Effector memory CD8-positive, alpha-beta T cell (primary cell): Measurements from ENCODE around the gene TRIM67.

Experiments used
- ATAC-seq: fragments of 150-1000 bp; cut with Tn5 transposase; replicated peaks from 2 replicates; pipeline ENCODE4 v1.10.0; 2021; ENCODE audit warnings: mild to moderate bottlenecking, moderate library complexity
- DNase-seq, 3 experiments: peaks; one replicate each; pipeline ENCODE4 v3.0.0; 2021
- H3K27ac Mint-ChIP-seq, 2 donors: one replicate each; pipeline ENCODE4 v1.8.0; 2022; ENCODE audit warnings: mild to moderate bottlenecking in 2 of 2, mixed read lengths in 2 of 2, moderate library complexity in 2 of 2
- H3K27me3 Mint-ChIP-seq, 2 donors: one replicate each; pipeline ENCODE4 v1.8.0; 2022; ENCODE audit warnings: mixed read lengths in 2 of 2
- H3K36me3 Mint-ChIP-seq: one replicate; pipeline ENCODE4 v1.8.0; 2022; ENCODE audit warnings: mild to moderate bottlenecking, moderate library complexity, mixed read lengths; ENCODE audit not compliant: insufficient read depth
- H3K4me1 Mint-ChIP-seq, 2 donors: one replicate each; pipeline ENCODE4 v1.8.0; 2022; ENCODE audit warnings: low read depth in 2 of 2, mixed read lengths in 2 of 2
- H3K4me3 Mint-ChIP-seq, 2 donors: one replicate each; pipeline ENCODE4 v1.8.0; 2022; ENCODE audit warnings: mild to moderate bottlenecking in 2 of 2, mixed read lengths in 2 of 2, moderate library complexity in 2 of 2
- H3K9me3 Mint-ChIP-seq, 2 donors: one replicate each; pipeline ENCODE4 v1.8.0; 2022; ENCODE audit warnings: mixed read lengths in 2 of 2

The TRIM67 gene

DNA sequence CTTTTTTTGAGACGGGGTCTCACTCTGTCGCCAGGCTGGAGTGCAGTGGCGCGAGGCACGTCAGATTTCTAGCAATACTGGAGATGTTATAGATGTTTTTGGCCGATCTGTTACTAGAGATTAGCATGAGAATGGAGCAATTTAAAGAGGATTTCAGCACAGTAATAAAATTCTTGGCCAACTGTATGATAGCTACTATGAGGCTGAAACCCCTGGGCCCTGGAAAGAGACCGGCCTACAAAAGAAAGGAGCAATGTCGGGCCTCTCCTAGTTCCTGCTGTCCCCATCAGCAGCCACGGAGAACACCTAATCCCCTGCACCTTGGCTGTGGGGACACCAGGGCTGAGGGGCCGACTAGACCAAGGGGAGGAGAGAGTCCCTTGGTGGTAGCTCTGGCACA, 69.7 kb downstream of the TRIM67 start:
- H3K36me3 Mint-ChIP-seq, result peaks cover 38% of the 10 kb centered on the region
- ATAC-seq (no peak), DNase-seq (no peak)
- H3K4me1 Mint-ChIP-seq, result peaks cover 32 to 47% of the 10 kb centered on the region in 2 donors
- no peaks in the 10 kb centered on the region for H3K27me3 Mint-ChIP-seq
- no peaks in the 10 kb centered on the region for H3K9me3 Mint-ChIP-seq
- no peak overlapping the region for H3K4me3 Mint-ChIP-seq
- H3K27ac Mint-ChIP-seq, result peak overlapping the region in 1 of 2 donors; percentile 42

DNA sequence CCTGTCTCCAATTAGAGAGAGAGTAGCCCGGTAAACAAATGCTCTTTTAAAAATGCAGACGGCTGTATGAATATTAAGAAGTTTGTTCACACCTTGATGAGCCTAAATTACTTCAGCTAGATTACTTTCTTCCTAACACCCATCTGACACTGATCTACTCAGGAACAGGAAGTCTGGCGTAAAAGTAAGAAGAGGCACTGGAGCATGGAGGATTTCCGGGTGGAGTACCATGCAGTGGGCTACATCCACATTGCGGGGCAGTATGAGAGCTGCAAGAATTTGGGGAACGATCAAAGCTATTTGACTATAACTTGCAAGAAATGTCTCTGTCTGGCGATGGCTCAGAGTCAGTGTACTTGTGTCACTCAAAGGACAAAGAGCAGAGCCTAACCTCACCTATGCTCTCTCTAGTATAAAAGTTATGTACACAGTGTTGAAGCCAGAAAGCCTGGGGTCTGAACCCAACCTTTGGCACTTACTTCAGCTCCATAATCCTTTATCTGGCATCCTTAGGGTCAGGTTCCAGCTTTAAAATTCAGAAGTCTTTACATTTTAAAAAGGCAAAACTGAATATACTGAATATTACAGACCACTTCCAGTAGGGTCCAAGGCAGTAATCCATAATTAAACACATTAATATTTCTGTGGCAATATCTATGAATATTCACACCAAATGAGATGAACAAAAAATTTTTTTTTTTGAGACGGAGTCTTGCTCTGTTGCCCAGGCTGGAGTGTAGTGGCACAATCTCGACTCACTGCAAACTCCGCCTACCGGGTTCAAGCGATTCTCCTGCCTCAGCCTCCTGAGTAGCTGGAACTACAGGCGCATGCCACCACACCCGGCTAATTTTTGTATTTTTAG, 71.2 kb downstream of the TRIM67 start:
- H3K36me3 Mint-ChIP-seq, result peaks cover 40% of the 10 kb centered on the region
- H3K4me3 Mint-ChIP-seq, result no peak overlapping the region
- peaks cover 34 to 57% of the 10 kb centered on the region in 2 donors for H3K4me1 Mint-ChIP-seq
- no peak overlapping the region for H3K27ac Mint-ChIP-seq
- no peaks in the 10 kb centered on the region for H3K27me3 Mint-ChIP-seq
- DNase-seq (no peak), ATAC-seq (no peak)
- no peaks in the 10 kb centered on the region for H3K9me3 Mint-ChIP-seq

- H3K27me3 Mint-ChIP-seq, result no peaks in the 10 kb centered on the region
- ATAC-seq, result no peak
- no peak for DNase-seq
- H3K36me3 Mint-ChIP-seq, result peaks cover 38% of the 10 kb centered on the region
- H3K4me3 Mint-ChIP-seq, result no peak overlapping the region
- H3K4me1 Mint-ChIP-seq, result peaks cover 34 to 59% of the 10 kb centered on the region in 2 donors
- H3K27ac Mint-ChIP-seq, result no peak overlapping the region
- no peaks in the 10 kb centered on the region for H3K9me3 Mint-ChIP-seq
Measured at GRCh38 chr1:231233735-231234417, 72.0 kb downstream of the TRIM67 start.

GRCh38 chr1:231234506-231234905, 72.6 kb downstream of the TRIM67 start:
- H3K4me1 Mint-ChIP-seq, result peaks cover 35 to 62% of the 10 kb centered on the region in 2 donors
- peaks cover 34% of the 10 kb centered on the region for H3K36me3 Mint-ChIP-seq
- no peaks in the 10 kb centered on the region for H3K9me3 Mint-ChIP-seq
- H3K27ac Mint-ChIP-seq, result peak overlapping the region; percentile 2 to 15
- H3K4me3 Mint-ChIP-seq, result no peak overlapping the region
- no peak for DNase-seq
- ATAC-seq, result no peak
- no peaks in the 10 kb centered on the region for H3K27me3 Mint-ChIP-seq

GRCh38 chr1:231235526-231236207, 73.8 kb downstream of the TRIM67 start:
- H3K4me3 Mint-ChIP-seq, result no peak overlapping the region
- ATAC-seq, result no peak
- H3K36me3 Mint-ChIP-seq, result peaks cover 37% of the 10 kb centered on the region
- DNase-seq, result no peak
- no peaks in the 10 kb centered on the region for H3K27me3 Mint-ChIP-seq
- H3K9me3 Mint-ChIP-seq, result no peaks in the 10 kb centered on the region
- no peak overlapping the region for H3K27ac Mint-ChIP-seq
- peaks cover 41 to 60% of the 10 kb centered on the region in 2 donors for H3K4me1 Mint-ChIP-seq

GRCh38 chr1:231236208-231236591, 74.3 kb downstream of the TRIM67 start:
- Mint-ChIP-seq H3K36me3 (peaks cover 37% of the 10 kb centered on the region), H3K4me1 (peaks cover 36 to 58% of the 10 kb centered on the region in 2 donors), H3K4me3 (no peak overlapping the region), H3K9me3 (no peaks in the 10 kb centered on the region), H3K27me3 (no peaks in the 10 kb centered on the region), H3K27ac (no peak overlapping the region)
- no peak for ATAC-seq
- DNase-seq, result no peak

- H3K9me3 Mint-ChIP-seq, result no peaks in the 10 kb centered on the region
- H3K4me3 Mint-ChIP-seq, result no peak overlapping the region
- ATAC-seq (no peak), DNase-seq (no peak)
- peaks cover 41% of the 10 kb centered on the region for H3K36me3 Mint-ChIP-seq
- H3K27ac Mint-ChIP-seq, result peak overlapping the region in 1 of 2 donors; percentile 23
- no peaks in the 10 kb centered on the region for H3K27me3 Mint-ChIP-seq
- H3K4me1 Mint-ChIP-seq, result peaks cover 37 to 57% of the 10 kb centered on the region in 2 donors
Measured at GRCh38 chr1:231236938-231237337, 75.1 kb downstream of the TRIM67 start.

DNA sequence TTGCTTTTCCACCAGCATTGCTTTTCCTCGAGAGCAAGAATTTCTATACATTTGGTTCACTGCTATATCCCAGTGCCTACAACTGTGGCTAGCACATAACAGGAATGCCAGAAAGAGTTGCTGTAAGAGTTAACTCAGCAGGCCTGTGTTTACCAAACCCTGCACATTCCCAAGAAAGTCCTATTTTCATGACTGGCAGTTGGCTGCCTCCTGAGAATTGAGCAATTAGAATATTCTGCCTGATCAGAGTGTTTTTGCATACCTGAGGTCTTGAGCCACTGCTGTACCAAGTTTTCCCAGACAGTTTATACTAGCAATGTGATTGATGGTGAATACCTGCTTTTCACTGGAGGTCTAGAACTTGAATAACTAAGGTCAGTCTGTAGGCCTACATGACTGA, 76.4 kb downstream of the TRIM67 start:
- DNase-seq, result no peak
- no peaks in the 10 kb centered on the region for H3K9me3 Mint-ChIP-seq

GRCh38 chr1:231240531-231240882, 78.6 kb downstream of the TRIM67 start:
- ATAC-seq (no peak), DNase-seq (no peak)
- H3K36me3 Mint-ChIP-seq, result peaks cover 47% of the 10 kb centered on the region
- H3K4me3 Mint-ChIP-seq, result peak overlapping the region; percentile 97
- no peaks in the 10 kb centered on the region for H3K27me3 Mint-ChIP-seq
- peak overlapping the region; percentile 98 to 99 for H3K27ac Mint-ChIP-seq
- peaks cover 46 to 62% of the 10 kb centered on the region in 2 donors for H3K4me1 Mint-ChIP-seq
- H3K9me3 Mint-ChIP-seq, result no peaks in the 10 kb centered on the region

More for the DNA sequence above, 76.4 kb downstream of the TRIM67 start:
- Mint-ChIP-seq H3K4me3 (peak overlapping the region in 1 of 2 donors; percentile 16), H3K36me3 (peaks cover 44% of the 10 kb centered on the region), H3K27ac (no peak overlapping the region), H3K27me3 (no peaks in the 10 kb centered on the region), H3K4me1 (peaks cover 41 to 61% of the 10 kb centered on the region in 2 donors)
- ATAC-seq, result no peak

GRCh38 chr1:231240883-231241735, 79.3 kb downstream of the TRIM67 start, which contains the start of gene GNPAT:
TSS of gene GNPAT (plus strand) at chr1:231241212. CDS start at chr1:231241379, 167 bp downstream.
- Mint-ChIP-seq H3K9me3 (no peaks in the 10 kb centered on the region), H3K4me3 (peak within 1 kb of the TSS; percentile 97), H3K4me1 (peaks cover 45 to 59% of the 10 kb centered on the region in 2 donors), H3K36me3 (peaks cover 47% of the 10 kb centered on the region), H3K27me3 (no peaks in the 10 kb centered on the region), H3K27ac (peak within 1 kb of the TSS; percentile 98 to 99)
- peak; percentile 85 to 89 (median 88) for DNase-seq
- ATAC-seq, result peak; percentile 97

DNA sequence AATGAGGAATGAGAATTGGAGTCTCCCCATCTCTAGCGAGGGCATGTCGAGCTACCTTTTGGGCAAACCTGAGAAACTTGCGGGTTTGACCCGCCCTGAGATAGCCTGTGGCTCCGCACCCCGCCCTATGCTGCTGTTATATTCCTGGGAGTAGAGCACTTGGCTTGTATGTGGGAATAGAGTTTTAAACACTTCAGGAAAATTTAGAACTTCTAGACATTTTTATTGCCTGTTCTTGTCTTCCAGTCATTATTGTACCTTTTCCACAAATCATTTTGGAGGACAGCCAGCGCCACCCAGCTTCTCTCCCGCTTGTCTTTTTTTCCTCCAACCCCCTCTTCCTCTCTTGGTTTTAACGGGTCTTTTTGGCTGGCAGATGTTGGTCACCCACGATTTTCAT, 79.9 kb downstream of the TRIM67 start:
- DNase-seq (no peak), ATAC-seq (no peak)
- H3K4me1 Mint-ChIP-seq, result peaks cover 42 to 56% of the 10 kb centered on the region in 2 donors
- peak overlapping the region; percentile 97 for H3K4me3 Mint-ChIP-seq
- peak overlapping the region; percentile 98 to 99 for H3K27ac Mint-ChIP-seq
- peaks cover 44% of the 10 kb centered on the region for H3K36me3 Mint-ChIP-seq
- no peaks in the 10 kb centered on the region for H3K9me3 Mint-ChIP-seq
- H3K27me3 Mint-ChIP-seq, result no peaks in the 10 kb centered on the region

- ATAC-seq (no peak), DNase-seq (no peak)
- H3K27ac Mint-ChIP-seq, result peak overlapping the region in 1 of 2 donors; percentile 98
- H3K9me3 Mint-ChIP-seq, result no peaks in the 10 kb centered on the region
- H3K4me3 Mint-ChIP-seq, result peak overlapping the region; percentile 97
- peaks cover 35% of the 10 kb centered on the region for H3K36me3 Mint-ChIP-seq
- H3K27me3 Mint-ChIP-seq, result no peaks in the 10 kb centered on the region
- peaks cover 44 to 55% of the 10 kb centered on the region in 2 donors for H3K4me1 Mint-ChIP-seq
Measured at GRCh38 chr1:231242516-231243198, 80.8 kb downstream of the TRIM67 start.
